Sigmoid colon (tissue), 3 donors: ENCODE measurements around the gene RARG.

Experiments
- POLR2A ChIP-seq, 2 donors: fragments of 450-650 bp; IDR thresholded peaks; one replicate each; pipeline ENCODE4 v1.6.1; 2016; ENCODE audit warnings: antibody characterized with exemption in 2 of 2, mild to moderate bottlenecking in 2 of 2, moderate library complexity in 2 of 2
- TF ChIP-seq, protein P1 (sequence below), 4 experiments: fragments of 450-650 bp in 3 of 4; fragments of 200-600 bp in 1 of 4; IDR thresholded peaks; one replicate each; pipeline ENCODE4 v1.5.1; 2016 to 2019; ENCODE audit warnings: antibody characterized with exemption in 4 of 4, mild to moderate bottlenecking in 3 of 4, moderate library complexity in 2 of 4

GRCh38 chr12:53224897-53225634 is 6.9 kb downstream of the RARG start:
- TF ChIP-seq, protein P1, sequence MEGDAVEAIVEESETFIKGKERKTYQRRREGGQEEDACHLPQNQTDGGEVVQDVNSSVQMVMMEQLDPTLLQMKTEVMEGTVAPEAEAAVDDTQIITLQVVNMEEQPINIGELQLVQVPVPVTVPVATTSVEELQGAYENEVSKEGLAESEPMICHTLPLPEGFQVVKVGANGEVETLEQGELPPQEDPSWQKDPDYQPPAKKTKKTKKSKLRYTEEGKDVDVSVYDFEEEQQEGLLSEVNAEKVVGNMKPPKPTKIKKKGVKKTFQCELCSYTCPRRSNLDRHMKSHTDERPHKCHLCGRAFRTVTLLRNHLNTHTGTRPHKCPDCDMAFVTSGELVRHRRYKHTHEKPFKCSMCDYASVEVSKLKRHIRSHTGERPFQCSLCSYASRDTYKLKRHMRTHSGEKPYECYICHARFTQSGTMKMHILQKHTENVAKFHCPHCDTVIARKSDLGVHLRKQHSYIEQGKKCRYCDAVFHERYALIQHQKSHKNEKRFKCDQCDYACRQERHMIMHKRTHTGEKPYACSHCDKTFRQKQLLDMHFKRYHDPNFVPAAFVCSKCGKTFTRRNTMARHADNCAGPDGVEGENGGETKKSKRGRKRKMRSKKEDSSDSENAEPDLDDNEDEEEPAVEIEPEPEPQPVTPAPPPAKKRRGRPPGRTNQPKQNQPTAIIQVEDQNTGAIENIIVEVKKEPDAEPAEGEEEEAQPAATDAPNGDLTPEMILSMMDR (IDR thresholded peaks at IDR 0.05): no peak
- TF ChIP-seq POLR2A (IDR thresholded peaks at IDR 0.05): no peak
